Ishikawa (cell line): ENCODE results near the gene RAB11FIP4.

Experiments
- CEBPB ChIP-seq: IDR thresholded peaks from 2 replicates; pipeline ENCODE4 v1.6.1; 2012
- CREB1 ChIP-seq: IDR thresholded peaks from 2 replicates; pipeline ENCODE4 v1.6.1; 2012; ENCODE audit warnings: low read depth
- EGR1 ChIP-seq: IDR thresholded peaks from 2 replicates; pipeline ENCODE4 v1.6.1; 2012
- EP300 ChIP-seq: IDR thresholded peaks from 2 replicates; pipeline ENCODE4 v1.6.1; 2012; ENCODE audit warnings: borderline replicate concordance
- REST ChIP-seq: IDR thresholded peaks from 2 replicates; pipeline ENCODE4 v1.6.1; 2012; ENCODE audit warnings: low read depth, mild to moderate bottlenecking
- TAF1 ChIP-seq: IDR thresholded peaks from 2 replicates; pipeline ENCODE4 v1.6.1; 2012; ENCODE audit warnings: low read depth, mild to moderate bottlenecking
- TF ChIP-seq, protein P1 (sequence below): IDR thresholded peaks from 2 replicates; pipeline ENCODE4 v1.6.1; 2012

GRCh38 chr17:31564291-31564690 is 172.8 kb downstream of the RAB11FIP4 start:
- TF ChIP-seq TAF1 (no peak), CEBPB (no peak), REST (no peak), EP300 (no peak), EGR1 (no peak), CREB1 (no peak)
- TF ChIP-seq, protein P1, sequence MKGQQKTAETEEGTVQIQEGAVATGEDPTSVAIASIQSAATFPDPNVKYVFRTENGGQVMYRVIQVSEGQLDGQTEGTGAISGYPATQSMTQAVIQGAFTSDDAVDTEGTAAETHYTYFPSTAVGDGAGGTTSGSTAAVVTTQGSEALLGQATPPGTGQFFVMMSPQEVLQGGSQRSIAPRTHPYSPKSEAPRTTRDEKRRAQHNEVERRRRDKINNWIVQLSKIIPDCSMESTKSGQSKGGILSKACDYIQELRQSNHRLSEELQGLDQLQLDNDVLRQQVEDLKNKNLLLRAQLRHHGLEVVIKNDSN, result no peak
